ENCODE data around the gene NREP. TPM values are rescaled to one million over a fixed set of nuclear protein-coding genes. Genes with fewer than 3 reads are reported as not detected.

Gene NREP
- total RNA-seq, 1 experiment from 2014 or later = 160 TPM

GRCh38 chr5:111757355-111758283, 625 bp upstream of the NREP start (continued):
- no peak for TF ChIP-seq E2F1 (CRISPR knock-in tag; IDR thresholded peaks at IDR 0.05)
- TF ChIP-seq GTF2I (CRISPR knock-in tag; conservative IDR thresholded peaks at IDR 0.05) = no peak
- peak; percentile 43 for TF ChIP-seq SP1 (CRISPR knock-in tag; conservative IDR thresholded peaks at IDR 0.05)
- TF ChIP-seq ZNF425 (CRISPR knock-in tag; conservative IDR thresholded peaks at IDR 0.05) = no peak
- TF ChIP-seq HMGA2 (CRISPR knock-in tag; IDR thresholded peaks at IDR 0.05) = peak; percentile 16; the same call in 1 of the 2 replicates
- peak; percentile 67; the same call in 1 of the 2 replicates for TF ChIP-seq PRRX2 (CRISPR knock-in tag; IDR thresholded peaks at IDR 0.05)
- no peak for TF ChIP-seq JAZF1 (CRISPR knock-in tag; IDR thresholded peaks at IDR 0.05)
- no peak for TF ChIP-seq PRDM15 (CRISPR knock-in tag; IDR thresholded peaks at IDR 0.05)
- no peak for TF ChIP-seq ELF4 (CRISPR knock-in tag; IDR thresholded peaks at IDR 0.05; ENCODE audit: low read depth)
- TF ChIP-seq TEAD1 (CRISPR knock-in tag; IDR thresholded peaks at IDR 0.05) = peak; percentile 28; the same call in 1 of the 2 replicates
- TF ChIP-seq ZBTB21 (CRISPR knock-in tag; IDR thresholded peaks at IDR 0.05; ENCODE audit: borderline replicate concordance) = peak; percentile 61; the same call in 1 of the 2 replicates
- TF ChIP-seq STAT6 (CRISPR knock-in tag; conservative IDR thresholded peaks at IDR 0.05; ENCODE audit: low read depth) = no peak
- no peak for TF ChIP-seq ATF1 (CRISPR knock-in tag; IDR thresholded peaks at IDR 0.05)
- TF ChIP-seq FOXJ3 (CRISPR knock-in tag; IDR thresholded peaks at IDR 0.05; ENCODE audit: borderline replicate concordance) = no peak
- no peak for TF ChIP-seq CDX4 (CRISPR knock-in tag; IDR thresholded peaks at IDR 0.05; ENCODE audit: borderline replicate concordance)
- peak; percentile 94 for TF ChIP-seq ZNF423 (CRISPR knock-in tag; IDR thresholded peaks at IDR 0.05)
- no peak for TF ChIP-seq TP53 (CRISPR knock-in tag; IDR thresholded peaks at IDR 0.05)
- no peak for TF ChIP-seq ATF6 (CRISPR knock-in tag; IDR thresholded peaks at IDR 0.05)
- 0 out of 2 replicates have a peak, but pooled peaks have one; percentile 75 for TF ChIP-seq ARID4B (CRISPR knock-in tag; IDR thresholded peaks at IDR 0.05; ENCODE audit: borderline replicate concordance)
- TF ChIP-seq NR3C1 (CRISPR knock-in tag; conservative IDR thresholded peaks at IDR 0.05; ENCODE audit: low read depth) = no peak
- TF ChIP-seq ZNF232 (CRISPR knock-in tag; IDR thresholded peaks at IDR 0.05) = no peak

All from WTC11 (cell line).